ENCODE measurements around the gene RPRD1B. TPM values are rescaled to one million over a fixed set of nuclear protein-coding genes. Genes with fewer than 3 reads are reported as not detected.
A peak's percentile ranks its signal among the peaks of the same experiment; 100 is the strongest.

The RPRD1B gene
- total and polyA plus RNA-seq, 2 of the 13 experiments (the other 11 are each of a cell fraction or from before 2014, with no cell fraction given), result 31.1 to 41.5 TPM

DNA sequence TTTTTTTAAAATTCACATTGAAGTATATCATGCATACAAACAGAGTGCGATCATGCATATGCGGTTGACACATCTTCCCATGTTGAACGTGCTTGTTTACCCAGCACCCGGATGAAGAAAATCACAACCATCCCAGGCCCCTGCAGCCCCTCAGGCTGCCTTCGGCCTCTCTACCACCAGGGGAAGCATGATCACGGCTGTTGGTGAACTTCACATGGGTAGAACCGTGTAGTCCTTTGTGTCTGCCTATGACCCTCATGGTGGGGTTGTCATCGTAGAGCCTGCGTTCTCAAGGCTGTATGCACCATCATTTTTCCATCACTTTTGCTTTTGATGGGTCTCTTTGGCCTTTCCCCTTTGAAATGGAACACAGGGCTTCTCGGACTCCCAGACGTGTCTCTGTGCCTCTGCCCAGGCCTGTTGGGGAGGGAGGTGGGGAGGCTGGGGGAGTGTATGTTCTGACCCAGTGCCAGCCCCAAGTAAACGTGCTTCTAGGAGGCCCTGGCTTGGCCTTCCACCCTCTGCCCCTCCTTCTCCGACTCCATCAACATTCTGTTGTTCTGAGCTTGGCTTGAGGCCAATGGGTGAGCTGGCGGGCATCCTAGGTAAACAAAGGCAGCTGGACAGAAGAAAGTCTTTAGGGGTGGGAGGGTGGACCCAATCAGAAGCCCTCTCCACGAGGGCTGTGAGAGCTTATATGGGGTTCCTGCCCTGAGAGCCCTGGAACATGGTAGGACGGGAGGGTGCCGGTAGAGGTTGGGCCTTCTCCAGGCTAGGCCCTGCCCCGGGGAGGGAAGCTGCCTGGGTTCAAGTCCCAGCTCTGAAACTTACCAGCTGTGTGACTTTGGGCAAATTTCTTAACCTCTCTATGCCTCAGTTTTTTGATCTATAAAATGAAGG is 91.9 kb downstream of the RPRD1B start (continued):
- TF ChIP-seq TARDBP (CRISPR knock-in tag; IDR thresholded peaks at IDR 0.05), result peak; percentile 96
- TF ChIP-seq, protein P1, sequence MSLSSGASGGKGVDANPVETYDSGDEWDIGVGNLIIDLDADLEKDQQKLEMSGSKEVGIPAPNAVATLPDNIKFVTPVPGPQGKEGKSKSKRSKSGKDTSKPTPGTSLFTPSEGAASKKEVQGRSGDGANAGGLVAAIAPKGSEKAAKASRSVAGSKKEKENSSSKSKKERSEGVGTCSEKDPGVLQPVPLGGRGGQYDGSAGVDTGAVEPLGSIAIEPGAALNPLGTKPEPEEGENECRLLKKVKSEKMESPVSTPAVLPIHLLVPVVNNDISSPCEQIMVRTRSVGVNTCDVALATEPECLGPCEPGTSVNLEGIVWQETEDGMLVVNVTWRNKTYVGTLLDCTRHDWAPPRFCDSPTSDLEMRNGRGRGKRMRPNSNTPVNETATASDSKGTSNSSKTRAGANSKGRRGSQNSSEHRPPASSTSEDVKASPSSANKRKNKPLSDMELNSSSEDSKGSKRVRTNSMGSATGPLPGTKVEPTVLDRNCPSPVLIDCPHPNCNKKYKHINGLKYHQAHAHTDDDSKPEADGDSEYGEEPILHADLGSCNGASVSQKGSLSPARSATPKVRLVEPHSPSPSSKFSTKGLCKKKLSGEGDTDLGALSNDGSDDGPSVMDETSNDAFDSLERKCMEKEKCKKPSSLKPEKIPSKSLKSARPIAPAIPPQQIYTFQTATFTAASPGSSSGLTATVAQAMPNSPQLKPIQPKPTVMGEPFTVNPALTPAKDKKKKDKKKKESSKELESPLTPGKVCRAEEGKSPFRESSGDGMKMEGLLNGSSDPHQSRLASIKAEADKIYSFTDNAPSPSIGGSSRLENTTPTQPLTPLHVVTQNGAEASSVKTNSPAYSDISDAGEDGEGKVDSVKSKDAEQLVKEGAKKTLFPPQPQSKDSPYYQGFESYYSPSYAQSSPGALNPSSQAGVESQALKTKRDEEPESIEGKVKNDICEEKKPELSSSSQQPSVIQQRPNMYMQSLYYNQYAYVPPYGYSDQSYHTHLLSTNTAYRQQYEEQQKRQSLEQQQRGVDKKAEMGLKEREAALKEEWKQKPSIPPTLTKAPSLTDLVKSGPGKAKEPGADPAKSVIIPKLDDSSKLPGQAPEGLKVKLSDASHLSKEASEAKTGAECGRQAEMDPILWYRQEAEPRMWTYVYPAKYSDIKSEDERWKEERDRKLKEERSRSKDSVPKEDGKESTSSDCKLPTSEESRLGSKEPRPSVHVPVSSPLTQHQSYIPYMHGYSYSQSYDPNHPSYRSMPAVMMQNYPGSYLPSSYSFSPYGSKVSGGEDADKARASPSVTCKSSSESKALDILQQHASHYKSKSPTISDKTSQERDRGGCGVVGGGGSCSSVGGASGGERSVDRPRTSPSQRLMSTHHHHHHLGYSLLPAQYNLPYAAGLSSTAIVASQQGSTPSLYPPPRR (CRISPR knock-in tag; IDR thresholded peaks at IDR 0.05; ENCODE audit: borderline replicate concordance), result peak; percentile 65; the same call in 1 of the 2 replicates
- TF ChIP-seq, protein P2, sequence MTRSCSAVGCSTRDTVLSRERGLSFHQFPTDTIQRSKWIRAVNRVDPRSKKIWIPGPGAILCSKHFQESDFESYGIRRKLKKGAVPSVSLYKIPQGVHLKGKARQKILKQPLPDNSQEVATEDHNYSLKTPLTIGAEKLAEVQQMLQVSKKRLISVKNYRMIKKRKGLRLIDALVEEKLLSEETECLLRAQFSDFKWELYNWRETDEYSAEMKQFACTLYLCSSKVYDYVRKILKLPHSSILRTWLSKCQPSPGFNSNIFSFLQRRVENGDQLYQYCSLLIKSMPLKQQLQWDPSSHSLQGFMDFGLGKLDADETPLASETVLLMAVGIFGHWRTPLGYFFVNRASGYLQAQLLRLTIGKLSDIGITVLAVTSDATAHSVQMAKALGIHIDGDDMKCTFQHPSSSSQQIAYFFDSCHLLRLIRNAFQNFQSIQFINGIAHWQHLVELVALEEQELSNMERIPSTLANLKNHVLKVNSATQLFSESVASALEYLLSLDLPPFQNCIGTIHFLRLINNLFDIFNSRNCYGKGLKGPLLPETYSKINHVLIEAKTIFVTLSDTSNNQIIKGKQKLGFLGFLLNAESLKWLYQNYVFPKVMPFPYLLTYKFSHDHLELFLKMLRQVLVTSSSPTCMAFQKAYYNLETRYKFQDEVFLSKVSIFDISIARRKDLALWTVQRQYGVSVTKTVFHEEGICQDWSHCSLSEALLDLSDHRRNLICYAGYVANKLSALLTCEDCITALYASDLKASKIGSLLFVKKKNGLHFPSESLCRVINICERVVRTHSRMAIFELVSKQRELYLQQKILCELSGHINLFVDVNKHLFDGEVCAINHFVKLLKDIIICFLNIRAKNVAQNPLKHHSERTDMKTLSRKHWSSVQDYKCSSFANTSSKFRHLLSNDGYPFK (CRISPR knock-in tag; IDR thresholded peaks at IDR 0.05; ENCODE audit: borderline replicate concordance), result peak; percentile 60; the same call in 1 of the 2 replicates
- TF ChIP-seq BHLHE40 (IDR thresholded peaks at IDR 0.05; ENCODE audit: low read length), result peak; percentile 18; the same call in 1 of the 2 replicates
- peak; percentile 41; the same call in 1 of the 2 replicates for TF ChIP-seq ZNF350 (CRISPR knock-in tag; IDR thresholded peaks at IDR 0.05; ENCODE audit: borderline replicate concordance, low read depth)
- TF ChIP-seq ZNF234 (CRISPR knock-in tag; conservative IDR thresholded peaks at IDR 0.05), result no peak
- TF ChIP-seq FOXC1 (CRISPR knock-in tag; IDR thresholded peaks at IDR 0.05; ENCODE audit: borderline replicate concordance), result peak; percentile 78; the same call in 1 of the 2 replicates
- TF ChIP-seq NR2F6 (IDR thresholded peaks at IDR 0.05), result no peak; the same call in none of the 2 replicates
- peak; percentile 84 for TF ChIP-seq NR2F6 (CRISPR knock-in tag; IDR thresholded peaks at IDR 0.05)
- TF ChIP-seq JUND (CRISPR knock-in tag; IDR thresholded peaks at IDR 0.05), result peak; percentile 39; the same call in 1 of the 2 replicates
- TF ChIP-seq ELF4 (CRISPR knock-in tag; IDR thresholded peaks at IDR 0.05; ENCODE audit: borderline replicate concordance), result no peak
- no peak for TF ChIP-seq ZBTB33 (CRISPR knock-in tag; IDR thresholded peaks at IDR 0.05)
- TF ChIP-seq RXRB (CRISPR knock-in tag; IDR thresholded peaks at IDR 0.05; ENCODE audit: borderline replicate concordance), result peak; percentile 78
- TF ChIP-seq GABPB1 (CRISPR knock-in tag; IDR thresholded peaks at IDR 0.05), result peak; percentile 19; the same call in 1 of the 2 replicates
- TF ChIP-seq WIZ (CRISPR knock-in tag; IDR thresholded peaks at IDR 0.05), result peak; percentile 67; the same call in 1 of the 2 replicates
- TF ChIP-seq HOXD1 (CRISPR knock-in tag; IDR thresholded peaks at IDR 0.05), result no peak; the same call in 1 of the 2 replicates
- TF ChIP-seq ARID2 (CRISPR knock-in tag; IDR thresholded peaks at IDR 0.05; ENCODE audit: borderline replicate concordance), result peak; percentile 65; the same call in 1 of the 2 replicates
- 0 out of 2 replicates have a peak, but pooled peaks have one; percentile 68 for TF ChIP-seq ZNF224 (CRISPR knock-in tag; IDR thresholded peaks at IDR 0.05)
- 0 out of 2 replicates have a peak, but pooled peaks have one; percentile 10 for TF ChIP-seq RCOR2 (CRISPR knock-in tag; IDR thresholded peaks at IDR 0.05)
